Transverse colon (tissue), 4 donors: ENCODE data around the gene AOC3. TPM values are rescaled to one million over a fixed set of nuclear protein-coding genes. Genes with fewer than 3 reads are reported as not detected.

ENCODE experiments used
- DNase-seq: peaks from one replicate; pipeline ENCODE4 v3.0.0-alpha.2; 2019
- H3K27ac ChIP-seq, 4 donors: fragments of 200-600 bp; sonication (generic); 2 replicates each; pipeline ENCODE4 v1.5.1; 2016 to 2018; ENCODE audit warnings: inconsistent platforms in 4 of 4
- H3K27me3 ChIP-seq: fragments of 200-600 bp; sonication (generic); 2 replicates; pipeline ENCODE4 v1.5.1; 2017; ENCODE audit warnings: inconsistent platforms
- H3K36me3 ChIP-seq, 4 donors: fragments of 200-600 bp; sonication (generic); 2 replicates each; pipeline ENCODE4 v1.5.1; 2017 to 2019; ENCODE audit warnings: inconsistent platforms in 4 of 4
- H3K4me1 ChIP-seq, 4 donors: fragments of 200-600 bp; sonication (generic); 2 replicates each; pipeline ENCODE4 v1.5.1; 2017 to 2020; ENCODE audit warnings: inconsistent platforms in 4 of 4
- H3K4me3 ChIP-seq, 4 donors: fragments of 200-600 bp; sonication (generic); 1 replicate in 1 of 4; 2 replicates in 3 of 4; pipeline versions ENCODE4 v1.5.1 to v1.6.1; 2017 to 2019; ENCODE audit warnings: inconsistent platforms in 4 of 4
- H3K9me3 ChIP-seq, 2 donors: fragments of 200-600 bp; sonication (generic); 2 replicates each; pipeline ENCODE4 v1.5.1; 2017 to 2019; ENCODE audit warnings: inconsistent platforms in 2 of 2
- EP300 ChIP-seq: sonication (generic); formaldehyde crosslinking; IDR thresholded peaks from one replicate; pipeline ENCODE4 v1.6.1; 2017; ENCODE audit warnings: antibody characterized with exemption, low read depth
- POLR2A ChIP-seq: fragments of 450-650 bp; IDR thresholded peaks from one replicate; pipeline ENCODE4 v1.6.1; 2016; ENCODE audit warnings: antibody characterized with exemption, mild to moderate bottlenecking, moderate library complexity
- POLR2AphosphoS5 ChIP-seq, 3 donors: sonication (generic); formaldehyde crosslinking; IDR thresholded peaks; one replicate each; pipeline ENCODE4 v1.6.1; 2016; ENCODE audit warnings: antibody characterized with exemption in 3 of 3
- WGBS, 2 donors: methylation state at CpG; one replicate each; pipeline ENCODE4 v1.1.5; 2018; ENCODE audit warnings: low coverage in 1 of 2; 5-methylcytosine and 5-hydroxymethylcytosine counted together
- in situ Hi-C, 4 donors: fragments of 200-750 bp; cut with MboI; loops; one replicate each; pipeline versions ENCODE4 v1.15.0 to v1.15.1; 2017; ENCODE audit warnings: low sequenced_read_pairs in 3 of 4, low pct_ligation_motif_present in 1 of 4, low pct_unique_long_range_greater_than_20kb in 1 of 4
- intact Hi-C: fragments of 100-400 bp; cut with DNase I; formaldehyde crosslinking; loops from one replicate; pipeline ENCODE4 v1.15.1; 2023; ENCODE audit warnings: low total_unique reads
- total RNA-seq, 4 donors: library from RNA; depleted of rRNA; stranded (reverse); fragments of >200 nt; gene quantifications; one replicate each; pipeline ENCODE4 v1.1.0, GENCODE V29; 2016
- TF ChIP-seq, protein P1 (sequence below), 5 experiments: fragments of 200-600 bp in 3 of 5; fragments of 450-650 bp in 2 of 5; sonication (generic) in 3 of 5; IDR thresholded peaks; 1 replicate in 2 of 5; 2 replicates in 3 of 5; pipeline ENCODE4 v1.5.1; 2016 to 2017; ENCODE audit warnings: antibody characterized with exemption in 5 of 5, inconsistent platforms in 3 of 5, mild to moderate bottlenecking in 2 of 5, moderate library complexity in 1 of 5

AOC3 gene
- total RNA-seq, 4 donors from 2014 or later = 14.3 to 134 (median 35.2) TPM

DNA sequence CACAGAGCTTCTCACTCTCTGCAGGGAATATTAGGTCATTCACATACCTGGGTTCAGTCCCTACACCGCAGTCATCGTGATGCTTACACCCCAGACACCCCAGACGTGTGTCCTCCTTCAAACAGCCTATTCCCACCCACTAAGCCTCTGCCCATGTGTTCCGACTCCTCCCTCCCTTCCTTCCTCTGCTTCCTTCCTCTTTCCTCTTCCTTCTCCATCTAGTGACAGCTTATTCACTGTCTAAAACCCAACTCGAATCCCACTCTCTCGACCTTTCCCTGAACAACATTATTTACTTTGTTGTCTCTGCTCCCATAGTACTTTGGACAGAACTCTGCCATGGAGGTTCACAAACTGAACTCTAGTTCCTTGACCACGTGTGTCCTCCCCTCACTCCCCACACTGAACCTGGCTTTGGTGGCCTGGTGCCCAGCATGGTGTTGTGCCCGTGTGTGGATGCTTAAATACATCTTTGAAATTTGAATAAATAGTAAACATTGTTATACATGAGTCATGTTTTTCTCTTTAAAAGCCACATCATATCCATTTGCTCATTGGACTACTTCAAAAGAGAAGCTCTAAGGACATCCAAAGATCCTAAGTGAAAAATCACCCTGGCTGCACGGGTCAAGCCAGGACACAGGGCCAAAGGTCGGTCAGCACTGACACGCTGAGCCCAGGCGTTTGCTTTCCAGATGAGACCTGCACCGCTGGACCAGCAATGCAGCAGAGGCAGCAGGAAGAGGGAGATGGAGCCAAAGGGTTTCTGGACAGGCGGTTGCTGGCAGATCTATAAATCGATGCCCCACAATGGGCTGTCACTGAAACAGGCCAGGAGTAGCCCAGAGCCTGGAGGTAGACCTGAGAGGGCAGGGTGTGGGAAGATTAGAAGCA lies 35.5 kb downstream of the AOC3 start:
- in situ Hi-C loops (no loop called here), intact Hi-C loops (no loop called here)
- Histone ChIP-seq H3K4me1 (peaks cover 0 to 8% (median 1%) of the 10 kb centered on the region in 4 donors), H3K4me3 (no peak overlapping the region), H3K27ac (no peak overlapping the region), H3K9me3 (no peaks in the 10 kb centered on the region), H3K36me3 (no peaks in the 10 kb centered on the region), H3K27me3 (no peaks in the 10 kb centered on the region)
- WGBS, 2 donors = 52 to 60% methylated on average over 8 to 15 of the region's 15 CpGs
- TF ChIP-seq POLR2A (no peak), EP300 (no peak), POLR2AphosphoS5 (IDR thresholded peaks at IDR 0.05) (no peak)
- TF ChIP-seq, protein P1, sequence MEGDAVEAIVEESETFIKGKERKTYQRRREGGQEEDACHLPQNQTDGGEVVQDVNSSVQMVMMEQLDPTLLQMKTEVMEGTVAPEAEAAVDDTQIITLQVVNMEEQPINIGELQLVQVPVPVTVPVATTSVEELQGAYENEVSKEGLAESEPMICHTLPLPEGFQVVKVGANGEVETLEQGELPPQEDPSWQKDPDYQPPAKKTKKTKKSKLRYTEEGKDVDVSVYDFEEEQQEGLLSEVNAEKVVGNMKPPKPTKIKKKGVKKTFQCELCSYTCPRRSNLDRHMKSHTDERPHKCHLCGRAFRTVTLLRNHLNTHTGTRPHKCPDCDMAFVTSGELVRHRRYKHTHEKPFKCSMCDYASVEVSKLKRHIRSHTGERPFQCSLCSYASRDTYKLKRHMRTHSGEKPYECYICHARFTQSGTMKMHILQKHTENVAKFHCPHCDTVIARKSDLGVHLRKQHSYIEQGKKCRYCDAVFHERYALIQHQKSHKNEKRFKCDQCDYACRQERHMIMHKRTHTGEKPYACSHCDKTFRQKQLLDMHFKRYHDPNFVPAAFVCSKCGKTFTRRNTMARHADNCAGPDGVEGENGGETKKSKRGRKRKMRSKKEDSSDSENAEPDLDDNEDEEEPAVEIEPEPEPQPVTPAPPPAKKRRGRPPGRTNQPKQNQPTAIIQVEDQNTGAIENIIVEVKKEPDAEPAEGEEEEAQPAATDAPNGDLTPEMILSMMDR (IDR thresholded peaks at IDR 0.05) = no peak
- DNase-seq = no peak

DNA sequence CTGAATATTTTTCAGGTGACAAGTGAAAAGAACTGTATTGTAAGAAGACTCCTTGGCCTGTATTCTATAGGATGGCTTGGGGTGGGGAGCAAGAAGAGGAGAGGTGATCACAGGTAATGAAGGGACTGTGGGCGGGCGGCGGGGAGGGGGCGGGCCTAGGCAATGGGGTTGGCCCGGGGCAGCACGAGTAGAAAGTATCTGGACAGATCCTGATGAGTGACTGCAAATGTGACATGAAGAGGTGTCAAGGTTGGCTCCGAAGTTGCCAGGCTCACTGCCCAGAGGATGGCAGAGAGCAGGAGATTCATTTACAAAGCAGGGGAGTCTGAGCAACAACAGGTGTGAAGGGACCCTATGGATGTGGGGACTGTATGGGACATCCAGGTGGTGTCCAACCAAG lies 38.8 kb downstream of the AOC3 start:
- H3K27ac ChIP-seq = no peak overlapping the region
- 83 to 100% methylated on average over 2 to 7 of the region's 7 CpGs for WGBS, 2 donors
- DNase-seq = no peak
- H3K27me3 ChIP-seq = no peaks in the 10 kb centered on the region
- no peak overlapping the region for H3K4me3 ChIP-seq
- in situ Hi-C loops (no loop called here), intact Hi-C loops (no loop called here)
- no peaks in the 10 kb centered on the region for H3K9me3 ChIP-seq
- TF ChIP-seq, protein P1 (IDR thresholded peaks at IDR 0.05) = no peak
- TF ChIP-seq POLR2A = no peak
- TF ChIP-seq EP300 = no peak
- TF ChIP-seq POLR2AphosphoS5 (IDR thresholded peaks at IDR 0.05) = no peak
- peaks cover 4 to 41% (median 21%) of the 10 kb centered on the region in 4 donors for H3K4me1 ChIP-seq
- no peaks in the 10 kb centered on the region for H3K36me3 ChIP-seq

DNA sequence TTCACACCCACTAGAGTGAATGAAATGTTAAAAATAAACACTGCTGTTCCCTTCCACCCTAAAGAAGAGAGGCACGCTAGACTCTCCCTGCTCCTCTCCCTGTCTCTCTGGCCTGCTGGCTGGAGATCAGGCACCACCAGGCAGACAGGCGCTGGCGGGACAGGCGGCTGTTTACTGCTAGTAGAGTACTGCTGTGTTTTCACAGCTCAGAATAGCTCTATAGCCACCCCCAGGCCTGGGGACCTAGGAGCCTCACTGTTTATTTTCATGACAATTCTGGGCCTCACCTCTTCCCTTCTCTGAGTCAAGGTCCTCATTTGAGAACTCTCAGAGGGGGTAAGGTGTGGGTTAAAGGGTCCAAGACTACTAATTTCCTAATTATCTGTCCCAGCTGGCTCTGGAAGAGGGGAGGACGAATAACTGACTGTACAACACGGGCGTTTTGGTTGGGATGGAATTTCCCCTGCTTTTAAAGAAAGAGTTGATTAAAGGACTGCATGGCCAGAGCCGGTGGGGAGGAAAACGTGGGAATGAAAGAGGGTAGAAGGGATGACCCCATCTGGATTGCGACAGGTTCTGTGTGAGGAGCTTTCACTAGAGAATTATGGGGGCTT lies 40.6 kb downstream of the AOC3 start:
- Histone ChIP-seq H3K4me3 (no peak overlapping the region), H3K9me3 (no peaks in the 10 kb centered on the region), H3K27me3 (no peaks in the 10 kb centered on the region), H3K27ac (peak overlapping the region; percentile 47 to 79 (median 63)), H3K4me1 (peaks cover 5 to 49% (median 29%) of the 10 kb centered on the region in 4 donors), H3K36me3 (no peaks in the 10 kb centered on the region)
- in situ Hi-C loops = no loop called here
- DNase-seq = peak; percentile 38
- 39 to 66% methylated on average over 4 to 10 of the region's 10 CpGs for WGBS, 2 donors
- no peak for TF ChIP-seq POLR2A
- TF ChIP-seq, protein P1 (IDR thresholded peaks at IDR 0.05) = no peak
- TF ChIP-seq EP300 = no peak
- no peak for TF ChIP-seq POLR2AphosphoS5 (IDR thresholded peaks at IDR 0.05)
- intact Hi-C loops = no loop called here

DNA sequence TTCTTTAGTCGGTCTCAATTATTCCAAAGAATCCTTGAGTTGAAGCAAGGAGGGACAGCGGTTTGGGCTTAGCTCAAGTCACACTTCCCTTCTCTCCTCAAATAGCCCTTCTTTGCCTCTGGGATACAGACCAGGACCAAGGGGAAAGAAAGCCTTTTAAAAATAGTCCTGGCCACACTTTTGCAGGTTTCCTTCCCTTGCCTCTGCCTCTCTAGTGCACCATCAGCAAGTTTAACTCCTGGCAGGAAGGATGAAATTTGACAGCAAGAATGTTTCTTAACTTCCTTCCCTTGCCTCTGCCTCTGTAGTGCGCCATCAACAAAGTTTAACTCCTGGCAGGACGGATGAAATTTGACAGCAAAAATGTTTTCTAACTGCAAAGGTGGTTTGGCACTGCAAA lies 42.4 kb downstream of the AOC3 start:
- in situ Hi-C loops = no loop called here
- Histone ChIP-seq H3K9me3 (no peaks in the 10 kb centered on the region), H3K4me1 (peaks cover 5 to 49% (median 29%) of the 10 kb centered on the region in 4 donors), H3K27ac (peak overlapping the region in 3 of 4 donors; percentile 21 to 50 (median 35)), H3K36me3 (no peaks in the 10 kb centered on the region), H3K27me3 (no peaks in the 10 kb centered on the region), H3K4me3 (no peak overlapping the region)
- TF ChIP-seq EP300 (no peak), POLR2A (no peak), POLR2AphosphoS5 (IDR thresholded peaks at IDR 0.05) (no peak)
- TF ChIP-seq, protein P1 (IDR thresholded peaks at IDR 0.05) = no peak
- intact Hi-C loops = no loop called here
- no peak for DNase-seq
- WGBS, 2 donors = 28 to 37% methylated on average over 2 to 4 of the region's 4 CpGs
